ENCODE measurements around the gene LRRTM4. TPM values are rescaled to one million over a fixed set of nuclear protein-coding genes. Genes with fewer than 3 reads are reported as not detected.

LRRTM4 gene
- total and polyA plus RNA-seq, 2 experiments from 2014 or later = 4.5 to 15.4 TPM

GRCh38 chr2:76861708-76862107 lies 660.5 kb downstream of the LRRTM4 start:
- no peak overlapping the region for H3K27ac Mint-ChIP-seq
- no peak for ATAC-seq
- H3K79me2 ChIP-seq (replicated peaks; ENCODE audit: insufficient read depth) = no peaks in the 10 kb centered on the region

More at GRCh38 chr2:76861708-76862107, 660.5 kb downstream of the LRRTM4 start:
- Mint-ChIP-seq H3K27me3 (ENCODE audit: insufficient read depth, low read depth, poor library complexity) (no peaks in the 10 kb centered on the region), H3K4me1 (no peaks in the 10 kb centered on the region; the same call in 2 of the 3 replicates), H3K4me3 (no peak overlapping the region), H3K9me3 (no peaks in the 10 kb centered on the region), H3K36me3 (ENCODE audit: low read depth) (no peaks in the 10 kb centered on the region)
- no peak for DNase-seq (ENCODE audit: low spot score)
- H3F3A ChIP-seq (replicated peaks; ENCODE audit: low read depth) = no peaks in the 10 kb centered on the region
- H3K4me2 ChIP-seq = no peak overlapping the region
- H3K4me1 ChIP-seq (ENCODE audit: insufficient read depth) = no peaks in the 10 kb centered on the region
- H2AFZ ChIP-seq = no peak overlapping the region
- H3K4me3 ChIP-seq = no peak overlapping the region
- no peak overlapping the region for H3K27ac ChIP-seq (ENCODE audit: low read depth)
- H4K20me1 ChIP-seq (replicated peaks; ENCODE audit: insufficient read depth) = no peaks in the 10 kb centered on the region
- no peaks in the 10 kb centered on the region for H3K27me3 ChIP-seq (ENCODE audit: insufficient read depth)
- TF ChIP-seq JUNB (IDR thresholded peaks at IDR 0.05; ENCODE audit: unreplicated experiment) (no peak), ZNF462 (CRISPR knock-in tag; IDR thresholded peaks at IDR 0.05) (no peak), CREB1 (CRISPR knock-in tag; IDR thresholded peaks at IDR 0.05; ENCODE audit: low read depth) (no peak)
- no peaks in the 10 kb centered on the region for H3K36me3 ChIP-seq (ENCODE audit: insufficient read depth)
- no peaks in the 10 kb centered on the region for H3K9me2 ChIP-seq (ENCODE audit: insufficient read depth)
